GM21528 (cell line): ENCODE measurements around the gene ACOT4.
A peak's percentile ranks its signal among the peaks of the same experiment; 100 is the strongest.
"Not testable (repeated sequence)": the region's sequence is repeated elsewhere in the genome, so short reads cannot be mapped to it uniquely, and the experiment has no call there.

ENCODE experiments used
- ATAC-seq: cut with Tn5 transposase; IDR thresholded peaks from one replicate; pipeline ENCODE4 v1.9.1; 2021; ENCODE audit warnings: mild to moderate bottlenecking, moderate library complexity; ENCODE audit not compliant: unreplicated experiment, low FRiP score

ACOT4 gene

GRCh38 chr14:73574251-73574650 lies 17.4 kb upstream of the ACOT4 start:
- not testable (repeated sequence) for ATAC-seq

GRCh38 chr14:73576391-73576790 lies 15.3 kb upstream of the ACOT4 start:
- ATAC-seq, result no peak

GRCh38 chr14:73577214-73577613 lies 14.5 kb upstream of the ACOT4 start:
- ATAC-seq, result not testable (repeated sequence)

- ATAC-seq, result not testable (repeated sequence)
These were observed 9.3 kb upstream of the ACOT4 start for GRCh38 chr14:73582102-73582979.

- no peak for ATAC-seq
These were observed 3.0 kb upstream of the ACOT4 start for GRCh38 chr14:73588695-73589094.

GRCh38 chr14:73589116-73589515 lies 2.6 kb upstream of the ACOT4 start:
- ATAC-seq, result no peak

GRCh38 chr14:73590673-73591004 lies 1.0 kb upstream of the ACOT4 start:
- not testable (repeated sequence) for ATAC-seq

- no peak for ATAC-seq
These were observed 2.8 kb downstream of the ACOT4 start for GRCh38 chr14:73594491-73594890.

GRCh38 chr14:73599499-73599898 lies 7.8 kb downstream of the ACOT4 start:
- ATAC-seq, result no peak

- ATAC-seq, result no peak
These were observed 11.3 kb downstream of the ACOT4 start for GRCh38 chr14:73602994-73603393.

- no peak for ATAC-seq
These were observed 14.6 kb downstream of the ACOT4 start for GRCh38 chr14:73606271-73606670.

GRCh38 chr14:73607241-73607640 lies 15.6 kb downstream of the ACOT4 start:
- no peak for ATAC-seq

- ATAC-seq, result no peak
These were observed 19.0 kb downstream of the ACOT4 start for GRCh38 chr14:73610687-73611086.

GRCh38 chr14:73612339-73613045 lies 20.8 kb downstream of the ACOT4 start, which contains the start of gene ACOT6:
Gene ACOT6 (plus strand): TSS chr14:73612517. CDS start chr14:73612572, 55 bp downstream.
- peak; percentile 74 for ATAC-seq

- no peak for ATAC-seq
These were observed 21.3 kb downstream of the ACOT4 start for GRCh38 chr14:73613046-73613383.

- no peak for ATAC-seq
These were observed 21.8 kb downstream of the ACOT4 start for GRCh38 chr14:73613419-73613963.

GRCh38 chr14:73616831-73617230 lies 25.2 kb downstream of the ACOT4 start:
- no peak for ATAC-seq

- ATAC-seq, result no peak
These were observed 27.9 kb downstream of the ACOT4 start for GRCh38 chr14:73619524-73619923.

GRCh38 chr14:73620268-73620667 lies 28.6 kb downstream of the ACOT4 start:
- no peak for ATAC-seq

GRCh38 chr14:73623504-73624054 lies 31.9 kb downstream of the ACOT4 start:
- no peak for ATAC-seq

GRCh38 chr14:73625706-73626105 lies 34.0 kb downstream of the ACOT4 start:
- ATAC-seq, result no peak
